Activated naive CD8-positive, alpha-beta T cell (primary cell): ENCODE results near the gene ACTR3.
"Not testable (repeated sequence)": the region's sequence is repeated elsewhere in the genome, so short reads cannot be mapped to it uniquely, and the experiment has no call there.

Source experiments
- H3K27ac Mint-ChIP-seq: one replicate; pipeline ENCODE4 v1.8.0; 2021; ENCODE audit warnings: mixed read lengths
- H3K27me3 Mint-ChIP-seq: one replicate; pipeline ENCODE4 v1.8.0; 2021; ENCODE audit warnings: mixed read lengths
- H3K36me3 Mint-ChIP-seq: one replicate; pipeline ENCODE4 v1.8.0; 2021; ENCODE audit warnings: mixed read lengths
- H3K4me1 Mint-ChIP-seq: one replicate; pipeline ENCODE4 v1.8.0; 2021; ENCODE audit warnings: low read depth, mixed read lengths
- H3K4me3 Mint-ChIP-seq: one replicate; pipeline ENCODE4 v1.8.0; 2021; ENCODE audit warnings: mild to moderate bottlenecking, mixed read lengths
- H3K9me3 Mint-ChIP-seq: one replicate; pipeline ENCODE4 v1.8.0; 2021; ENCODE audit warnings: low read depth, mixed read lengths

Gene ACTR3

GRCh38 chr2:113889471-113890252 is at the start of gene ACTR3:
Gene ACTR3, plus strand, starts transcription at chr2:113890089. Its CDS starts 191 bp downstream, at chr2:113890280.
- H3K4me1 Mint-ChIP-seq, result peaks cover 80% of the 10 kb centered on the region

GRCh38 chr2:113840518-113840917 is 49.4 kb upstream of the ACTR3 start:
- peaks cover 28% of the 10 kb centered on the region for H3K36me3 Mint-ChIP-seq
- H3K4me3 Mint-ChIP-seq, result no peak overlapping the region
- no peaks in the 10 kb centered on the region for H3K4me1 Mint-ChIP-seq
- H3K9me3 Mint-ChIP-seq, result no peaks in the 10 kb centered on the region
- H3K27ac Mint-ChIP-seq, result no peak overlapping the region
- no peaks in the 10 kb centered on the region for H3K27me3 Mint-ChIP-seq

More at GRCh38 chr2:113889471-113890252, at the start of gene ACTR3:
- no peaks in the 10 kb centered on the region for H3K27me3 Mint-ChIP-seq
- H3K27ac Mint-ChIP-seq, result peak within 1 kb of the TSS; percentile 99
- peak within 1 kb of the TSS; percentile 100 for H3K4me3 Mint-ChIP-seq
- H3K36me3 Mint-ChIP-seq, result peaks cover 14% of the 10 kb centered on the region
- H3K9me3 Mint-ChIP-seq, result no peaks in the 10 kb centered on the region

- H3K4me3 Mint-ChIP-seq, result no peak overlapping the region
- H3K9me3 Mint-ChIP-seq, result no peaks in the 10 kb centered on the region
- no peaks in the 10 kb centered on the region for H3K4me1 Mint-ChIP-seq
- no peak overlapping the region for H3K27ac Mint-ChIP-seq
- H3K36me3 Mint-ChIP-seq, result peaks cover 42% of the 10 kb centered on the region
- H3K27me3 Mint-ChIP-seq, result no peaks in the 10 kb centered on the region
These were observed 46.8 kb upstream of the ACTR3 start for GRCh38 chr2:113842919-113843736.

GRCh38 chr2:113843737-113844050 is 46.2 kb upstream of the ACTR3 start:
- not testable (repeated sequence) for H3K27ac Mint-ChIP-seq, H3K4me1 Mint-ChIP-seq, H3K4me3 Mint-ChIP-seq, H3K9me3 Mint-ChIP-seq, H3K27me3 Mint-ChIP-seq
- H3K36me3 Mint-ChIP-seq, result peaks cover 42% of the 10 kb centered on the region

GRCh38 chr2:113845261-113845660 is 44.6 kb upstream of the ACTR3 start:
- Mint-ChIP-seq H3K4me1 (peaks cover 3% of the 10 kb centered on the region), H3K9me3 (no peaks in the 10 kb centered on the region), H3K4me3 (no peak overlapping the region), H3K36me3 (peaks cover 36% of the 10 kb centered on the region), H3K27ac (no peak overlapping the region), H3K27me3 (no peaks in the 10 kb centered on the region)

GRCh38 chr2:113845796-113846195 is 44.1 kb upstream of the ACTR3 start:
- H3K9me3 Mint-ChIP-seq, H3K27ac Mint-ChIP-seq, H3K4me1 Mint-ChIP-seq, H3K4me3 Mint-ChIP-seq, H3K27me3 Mint-ChIP-seq: not testable (repeated sequence)
- H3K36me3 Mint-ChIP-seq, result peaks cover 31% of the 10 kb centered on the region

GRCh38 chr2:113846429-113846828 is 43.5 kb upstream of the ACTR3 start:
- Mint-ChIP-seq H3K9me3 (no peaks in the 10 kb centered on the region), H3K4me3 (no peak overlapping the region), H3K27me3 (no peaks in the 10 kb centered on the region), H3K27ac (no peak overlapping the region), H3K4me1 (peaks cover 3% of the 10 kb centered on the region), H3K36me3 (peaks cover 31% of the 10 kb centered on the region)

GRCh38 chr2:113847144-113847543 is 42.7 kb upstream of the ACTR3 start:
- no peaks in the 10 kb centered on the region for H3K9me3 Mint-ChIP-seq
- H3K27me3 Mint-ChIP-seq, result no peaks in the 10 kb centered on the region
- no peak overlapping the region for H3K4me3 Mint-ChIP-seq
- peaks cover 3% of the 10 kb centered on the region for H3K4me1 Mint-ChIP-seq
- H3K27ac Mint-ChIP-seq, result no peak overlapping the region
- peaks cover 31% of the 10 kb centered on the region for H3K36me3 Mint-ChIP-seq

- H3K36me3 Mint-ChIP-seq, result peaks cover 24% of the 10 kb centered on the region
- H3K27me3 Mint-ChIP-seq, result no peaks in the 10 kb centered on the region
- H3K27ac Mint-ChIP-seq, result peak overlapping the region; percentile 35
- H3K9me3 Mint-ChIP-seq, result no peaks in the 10 kb centered on the region
- H3K4me1 Mint-ChIP-seq, result peaks cover 3% of the 10 kb centered on the region
- H3K4me3 Mint-ChIP-seq, result no peak overlapping the region
These were observed 41.0 kb upstream of the ACTR3 start for GRCh38 chr2:113848758-113849415.

- Mint-ChIP-seq H3K9me3 (no peaks in the 10 kb centered on the region), H3K27me3 (no peaks in the 10 kb centered on the region), H3K4me1 (peaks cover 4% of the 10 kb centered on the region), H3K27ac (no peak overlapping the region), H3K4me3 (no peak overlapping the region), H3K36me3 (peaks cover 23% of the 10 kb centered on the region)
These were observed 39.2 kb upstream of the ACTR3 start for GRCh38 chr2:113850687-113851086.

- peaks cover 17% of the 10 kb centered on the region for H3K36me3 Mint-ChIP-seq
- no peak overlapping the region for H3K27ac Mint-ChIP-seq
- no peak overlapping the region for H3K4me3 Mint-ChIP-seq
- H3K4me1 Mint-ChIP-seq, result peaks cover 4% of the 10 kb centered on the region
- H3K27me3 Mint-ChIP-seq, result no peaks in the 10 kb centered on the region
- no peaks in the 10 kb centered on the region for H3K9me3 Mint-ChIP-seq
These were observed 38.2 kb upstream of the ACTR3 start for GRCh38 chr2:113851640-113852039.

- Mint-ChIP-seq H3K9me3 (no peaks in the 10 kb centered on the region), H3K4me3 (no peak overlapping the region), H3K27ac (no peak overlapping the region), H3K27me3 (no peaks in the 10 kb centered on the region), H3K4me1 (peaks cover 1% of the 10 kb centered on the region), H3K36me3 (peaks cover 28% of the 10 kb centered on the region)
These were observed 35.7 kb upstream of the ACTR3 start for GRCh38 chr2:113854208-113854607.

- H3K36me3 Mint-ChIP-seq, result peaks cover 29% of the 10 kb centered on the region
- no peak overlapping the region for H3K27ac Mint-ChIP-seq
- H3K4me3 Mint-ChIP-seq, result no peak overlapping the region
- peaks cover 1% of the 10 kb centered on the region for H3K4me1 Mint-ChIP-seq
- H3K27me3 Mint-ChIP-seq, result no peaks in the 10 kb centered on the region
- H3K9me3 Mint-ChIP-seq, result no peaks in the 10 kb centered on the region
These were observed 34.7 kb upstream of the ACTR3 start for GRCh38 chr2:113854970-113855740.

- H3K4me1 Mint-ChIP-seq, result peaks cover 1% of the 10 kb centered on the region
- no peak overlapping the region for H3K27ac Mint-ChIP-seq
These were observed 32.4 kb upstream of the ACTR3 start for GRCh38 chr2:113857464-113857863.

More at GRCh38 chr2:113857464-113857863, 32.4 kb upstream of the ACTR3 start:
- H3K36me3 Mint-ChIP-seq, result peaks cover 31% of the 10 kb centered on the region
- no peaks in the 10 kb centered on the region for H3K9me3 Mint-ChIP-seq
- H3K4me3 Mint-ChIP-seq, result no peak overlapping the region
- no peaks in the 10 kb centered on the region for H3K27me3 Mint-ChIP-seq
